Transverse colon (tissue), 4 donors: ENCODE data around the gene AIFM2.

Experiments used
- EP300 ChIP-seq: sonication (generic); formaldehyde crosslinking; IDR thresholded peaks from one replicate; pipeline ENCODE4 v1.6.1; 2017; ENCODE audit warnings: antibody characterized with exemption, low read depth
- POLR2A ChIP-seq: fragments of 450-650 bp; IDR thresholded peaks from one replicate; pipeline ENCODE4 v1.6.1; 2016; ENCODE audit warnings: antibody characterized with exemption, mild to moderate bottlenecking, moderate library complexity
- POLR2AphosphoS5 ChIP-seq, 3 donors: sonication (generic); formaldehyde crosslinking; IDR thresholded peaks; one replicate each; pipeline ENCODE4 v1.6.1; 2016; ENCODE audit warnings: antibody characterized with exemption in 3 of 3
- TF ChIP-seq, protein P1 (sequence below), 5 experiments: fragments of 200-600 bp in 3 of 5; fragments of 450-650 bp in 2 of 5; sonication (generic) in 3 of 5; IDR thresholded peaks; 1 replicate in 2 of 5; 2 replicates in 3 of 5; pipeline ENCODE4 v1.5.1; 2016 to 2017; ENCODE audit warnings: antibody characterized with exemption in 5 of 5, inconsistent platforms in 3 of 5, mild to moderate bottlenecking in 2 of 5, moderate library complexity in 1 of 5

DNA sequence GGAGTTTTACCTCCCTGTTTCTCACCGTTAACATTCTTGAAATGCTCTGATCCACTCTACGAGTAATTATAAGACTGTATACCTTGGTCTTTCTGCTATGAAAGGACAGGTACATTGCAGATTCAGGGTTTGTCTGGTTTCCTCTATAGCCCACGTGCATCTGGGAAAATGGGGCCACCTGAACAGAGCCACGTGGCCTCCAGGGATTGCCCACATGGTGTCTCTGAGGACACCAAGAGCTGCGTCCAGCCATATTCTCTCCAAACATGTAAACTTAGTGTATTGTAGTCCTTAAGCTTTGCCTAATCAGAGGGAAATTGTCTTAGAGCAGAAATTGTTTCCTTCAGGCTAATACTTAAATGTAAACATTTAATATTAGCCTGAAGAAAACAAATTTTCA, 63.3 kb downstream of the AIFM2 start:
- TF ChIP-seq, protein P1, sequence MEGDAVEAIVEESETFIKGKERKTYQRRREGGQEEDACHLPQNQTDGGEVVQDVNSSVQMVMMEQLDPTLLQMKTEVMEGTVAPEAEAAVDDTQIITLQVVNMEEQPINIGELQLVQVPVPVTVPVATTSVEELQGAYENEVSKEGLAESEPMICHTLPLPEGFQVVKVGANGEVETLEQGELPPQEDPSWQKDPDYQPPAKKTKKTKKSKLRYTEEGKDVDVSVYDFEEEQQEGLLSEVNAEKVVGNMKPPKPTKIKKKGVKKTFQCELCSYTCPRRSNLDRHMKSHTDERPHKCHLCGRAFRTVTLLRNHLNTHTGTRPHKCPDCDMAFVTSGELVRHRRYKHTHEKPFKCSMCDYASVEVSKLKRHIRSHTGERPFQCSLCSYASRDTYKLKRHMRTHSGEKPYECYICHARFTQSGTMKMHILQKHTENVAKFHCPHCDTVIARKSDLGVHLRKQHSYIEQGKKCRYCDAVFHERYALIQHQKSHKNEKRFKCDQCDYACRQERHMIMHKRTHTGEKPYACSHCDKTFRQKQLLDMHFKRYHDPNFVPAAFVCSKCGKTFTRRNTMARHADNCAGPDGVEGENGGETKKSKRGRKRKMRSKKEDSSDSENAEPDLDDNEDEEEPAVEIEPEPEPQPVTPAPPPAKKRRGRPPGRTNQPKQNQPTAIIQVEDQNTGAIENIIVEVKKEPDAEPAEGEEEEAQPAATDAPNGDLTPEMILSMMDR (IDR thresholded peaks at IDR 0.05): no peak
- TF ChIP-seq POLR2A (no peak), POLR2AphosphoS5 (IDR thresholded peaks at IDR 0.05) (no peak), EP300 (no peak)
